ENCODE data around the gene ITGB1BP1.
"Not testable (repeated sequence)": the region's sequence is repeated elsewhere in the genome, so short reads cannot be mapped to it uniquely, and the experiment has no call there.

The ITGB1BP1 gene

GRCh38 chr2:9398881-9399780 is 24.2 kb downstream of the ITGB1BP1 start:
- H3K4me3 ChIP-seq (ENCODE audit: low read depth, low read length) = no peak overlapping the region
- TF ChIP-seq CTCF (IDR thresholded peaks at IDR 0.05; ENCODE audit: insufficient read depth, low read length, missing control alignments) = no peak
- POLR2A ChIA-PET = no interaction called here
- CTCF ChIA-PET = no interaction called here
- no peak for DNase-seq (ENCODE audit: low read depth, low spot score)

GRCh38 chr2:9398251-9398650 is 25.1 kb downstream of the ITGB1BP1 start:
- H3K4me3 ChIP-seq (ENCODE audit: low read depth, low read length); POLR2A ChIA-PET; CTCF ChIA-PET; DNase-seq (ENCODE audit: low read depth, low spot score): not testable (repeated sequence)

- no peak for TF ChIP-seq CTCF (IDR thresholded peaks at IDR 0.05; ENCODE audit: insufficient read depth, low read length, missing control alignments)
Measured at GRCh38 chr2:9397201-9397600, 26.1 kb downstream of the ITGB1BP1 start.

GRCh38 chr2:9394816-9395215 is 28.5 kb downstream of the ITGB1BP1 start:
- POLR2A ChIA-PET = no interaction called here
- no peak overlapping the region for H3K4me3 ChIP-seq (ENCODE audit: low read depth, low read length)
- CTCF ChIA-PET = no interaction called here
- no peak for TF ChIP-seq CTCF (IDR thresholded peaks at IDR 0.05; ENCODE audit: insufficient read depth, low read length, missing control alignments)
- DNase-seq (ENCODE audit: low read depth, low spot score) = no peak

More at GRCh38 chr2:9397201-9397600, 26.1 kb downstream of the ITGB1BP1 start:
- H3K4me3 ChIP-seq (ENCODE audit: low read depth, low read length) = no peak overlapping the region
- no peak for DNase-seq (ENCODE audit: low read depth, low spot score)
- POLR2A ChIA-PET = no interaction called here
- CTCF ChIA-PET = interaction anchor here (1.0 kb wide), 1 partner anchor 254 kb away, joined by 3 read pairs; no protein-coding TSS in a partner anchor

GRCh38 chr2:9392898-9393765 is 30.2 kb downstream of the ITGB1BP1 start:
- POLR2A ChIA-PET = interaction anchor here (0.7 kb wide), 1 partner anchor 893 kb away, joined by 3 read pairs; no protein-coding TSS in a partner anchor
- no peak for TF ChIP-seq CTCF (IDR thresholded peaks at IDR 0.05; ENCODE audit: insufficient read depth, low read length, missing control alignments)

GRCh38 chr2:9391961-9392720 is 31.2 kb downstream of the ITGB1BP1 start:
- DNase-seq (ENCODE audit: low read depth, low spot score) = no peak
- ChIA-PET POLR2A (interaction anchor here (0.7 kb wide), 1 partner anchor 894 kb away, joined by 3 read pairs; no protein-coding TSS in a partner anchor), CTCF (interaction anchor here (1.1 to 1.3 kb wide), 3 partner anchors 10 to 21 kb away, joined by 5 read pairs; no protein-coding TSS in a partner anchor)
- H3K4me3 ChIP-seq (ENCODE audit: low read depth, low read length) = no peak overlapping the region
- TF ChIP-seq CTCF (IDR thresholded peaks at IDR 0.05; ENCODE audit: insufficient read depth, low read length, missing control alignments) = no peak

More at GRCh38 chr2:9392898-9393765, 30.2 kb downstream of the ITGB1BP1 start:
- CTCF ChIA-PET = interaction anchor here (1.1 to 1.3 kb wide), 3 partner anchors 9 to 22 kb away, joined by 5 read pairs; no protein-coding TSS in a partner anchor
- no peak overlapping the region for H3K4me3 ChIP-seq (ENCODE audit: low read depth, low read length)
- DNase-seq (ENCODE audit: low read depth, low spot score) = no peak

All from AG04449 (cell line).